Measurements from ENCODE around the gene CDS2. TPM values are rescaled to one million over a fixed set of nuclear protein-coding genes. Genes with fewer than 3 reads are reported as not detected.

CDS2 gene
- total and polyA plus RNA-seq, 2 of the 13 experiments (the other 11 are each of a cell fraction or from before 2014, with no cell fraction given), result 81.3 to 153 TPM

- no peak for TF ChIP-seq ZNF280D (CRISPR knock-in tag; IDR thresholded peaks at IDR 0.05)
- TF ChIP-seq ZNF709 (CRISPR knock-in tag; IDR thresholded peaks at IDR 0.05), result peak; percentile 93
- peak; percentile 59; the same call in 1 of the 2 replicates for TF ChIP-seq FOXC1 (CRISPR knock-in tag; IDR thresholded peaks at IDR 0.05; ENCODE audit: borderline replicate concordance)
- TF ChIP-seq ZNF430 (CRISPR knock-in tag; IDR thresholded peaks at IDR 0.05), result peak; percentile 24; the same call in 1 of the 2 replicates
- peak; percentile 37; the same call in 1 of the 2 replicates for TF ChIP-seq MAFG (CRISPR knock-in tag; IDR thresholded peaks at IDR 0.05)
- TF ChIP-seq CENPX (CRISPR knock-in tag; IDR thresholded peaks at IDR 0.05), result peak; percentile 84; the same call in 1 of the 2 replicates
- TF ChIP-seq KLF13 (CRISPR knock-in tag; IDR thresholded peaks at IDR 0.05), result 0 out of 2 replicates have a peak, but pooled peaks have one; percentile 14
- peak; percentile 56 for TF ChIP-seq PCBP2 (optimal IDR thresholded peaks at IDR 0.05; ENCODE audit: low read depth, low read length, poor library complexity, severe bottlenecking)
- TF ChIP-seq, protein P1, sequence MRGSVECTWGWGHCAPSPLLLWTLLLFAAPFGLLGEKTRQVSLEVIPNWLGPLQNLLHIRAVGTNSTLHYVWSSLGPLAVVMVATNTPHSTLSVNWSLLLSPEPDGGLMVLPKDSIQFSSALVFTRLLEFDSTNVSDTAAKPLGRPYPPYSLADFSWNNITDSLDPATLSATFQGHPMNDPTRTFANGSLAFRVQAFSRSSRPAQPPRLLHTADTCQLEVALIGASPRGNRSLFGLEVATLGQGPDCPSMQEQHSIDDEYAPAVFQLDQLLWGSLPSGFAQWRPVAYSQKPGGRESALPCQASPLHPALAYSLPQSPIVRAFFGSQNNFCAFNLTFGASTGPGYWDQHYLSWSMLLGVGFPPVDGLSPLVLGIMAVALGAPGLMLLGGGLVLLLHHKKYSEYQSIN (CRISPR knock-in tag; IDR thresholded peaks at IDR 0.05; ENCODE audit: borderline replicate concordance), result no peak
- no peak for TF ChIP-seq SNAPC5 (CRISPR knock-in tag; IDR thresholded peaks at IDR 0.05; ENCODE audit: borderline replicate concordance)
- TF ChIP-seq, protein P2, sequence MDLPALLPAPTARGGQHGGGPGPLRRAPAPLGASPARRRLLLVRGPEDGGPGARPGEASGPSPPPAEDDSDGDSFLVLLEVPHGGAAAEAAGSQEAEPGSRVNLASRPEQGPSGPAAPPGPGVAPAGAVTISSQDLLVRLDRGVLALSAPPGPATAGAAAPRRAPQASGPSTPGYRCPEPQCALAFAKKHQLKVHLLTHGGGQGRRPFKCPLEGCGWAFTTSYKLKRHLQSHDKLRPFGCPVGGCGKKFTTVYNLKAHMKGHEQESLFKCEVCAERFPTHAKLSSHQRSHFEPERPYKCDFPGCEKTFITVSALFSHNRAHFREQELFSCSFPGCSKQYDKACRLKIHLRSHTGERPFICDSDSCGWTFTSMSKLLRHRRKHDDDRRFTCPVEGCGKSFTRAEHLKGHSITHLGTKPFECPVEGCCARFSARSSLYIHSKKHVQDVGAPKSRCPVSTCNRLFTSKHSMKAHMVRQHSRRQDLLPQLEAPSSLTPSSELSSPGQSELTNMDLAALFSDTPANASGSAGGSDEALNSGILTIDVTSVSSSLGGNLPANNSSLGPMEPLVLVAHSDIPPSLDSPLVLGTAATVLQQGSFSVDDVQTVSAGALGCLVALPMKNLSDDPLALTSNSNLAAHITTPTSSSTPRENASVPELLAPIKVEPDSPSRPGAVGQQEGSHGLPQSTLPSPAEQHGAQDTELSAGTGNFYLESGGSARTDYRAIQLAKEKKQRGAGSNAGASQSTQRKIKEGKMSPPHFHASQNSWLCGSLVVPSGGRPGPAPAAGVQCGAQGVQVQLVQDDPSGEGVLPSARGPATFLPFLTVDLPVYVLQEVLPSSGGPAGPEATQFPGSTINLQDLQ (CRISPR knock-in tag; IDR thresholded peaks at IDR 0.05), result 0 out of 2 replicates have a peak, but pooled peaks have one; percentile 95
- TF ChIP-seq THAP7 (CRISPR knock-in tag; IDR thresholded peaks at IDR 0.05), result 0 out of 2 replicates have a peak, but pooled peaks have one; percentile 48
- TF ChIP-seq, protein P3, sequence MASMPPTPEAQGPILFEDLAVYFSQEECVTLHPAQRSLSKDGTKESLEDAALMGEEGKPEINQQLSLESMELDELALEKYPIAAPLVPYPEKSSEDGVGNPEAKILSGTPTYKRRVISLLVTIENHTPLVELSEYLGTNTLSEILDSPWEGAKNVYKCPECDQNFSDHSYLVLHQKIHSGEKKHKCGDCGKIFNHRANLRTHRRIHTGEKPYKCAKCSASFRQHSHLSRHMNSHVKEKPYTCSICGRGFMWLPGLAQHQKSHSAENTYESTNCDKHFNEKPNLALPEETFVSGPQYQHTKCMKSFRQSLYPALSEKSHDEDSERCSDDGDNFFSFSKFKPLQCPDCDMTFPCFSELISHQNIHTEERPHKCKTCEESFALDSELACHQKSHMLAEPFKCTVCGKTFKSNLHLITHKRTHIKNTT (CRISPR knock-in tag; IDR thresholded peaks at IDR 0.05), result no peak
- 0 out of 2 replicates have a peak, but pooled peaks have one; percentile 25 for TF ChIP-seq ISX (CRISPR knock-in tag; conservative IDR thresholded peaks at IDR 0.05)
- no peak for TF ChIP-seq ZNF614 (CRISPR knock-in tag; IDR thresholded peaks at IDR 0.05; ENCODE audit: borderline replicate concordance)
- 0 out of 2 replicates have a peak, but pooled peaks have one; percentile 48 for TF ChIP-seq ZNF337 (CRISPR knock-in tag; IDR thresholded peaks at IDR 0.05; ENCODE audit: borderline replicate concordance, low read depth)
- TF ChIP-seq ZNF550 (CRISPR knock-in tag; IDR thresholded peaks at IDR 0.05; ENCODE audit: borderline replicate concordance), result no peak
- no peak for TF ChIP-seq SYNCRIP (IDR thresholded peaks at IDR 0.05; ENCODE audit: insufficient read depth, low read depth, low read length)
- TF ChIP-seq ZSCAN31 (CRISPR knock-in tag; IDR thresholded peaks at IDR 0.05; ENCODE audit: low read depth), result peak; percentile 19; the same call in 1 of the 2 replicates
Measured at GRCh38 chr20:5127204-5127858, 523 bp downstream of the CDS2 start (continued).

Data from HepG2 (cell line).